CD14-positive monocyte (primary cell): ENCODE measurements around the gene ACACB. TPM values are rescaled to one million over a fixed set of nuclear protein-coding genes. Genes with fewer than 3 reads are reported as not detected.

ENCODE experiments used
- DNase-seq, 3 donors: peaks; one replicate each; pipeline ENCODE4 v3.0.0-alpha.2; 2011 to 2022
- H2AFZ ChIP-seq: 2 replicates; pipeline ENCODE4 v1.6.0; 2012; ENCODE audit warnings: mild to moderate bottlenecking, low read depth, low read length, inconsistent platforms; ENCODE audit not compliant: insufficient read depth, poor library complexity, severe bottlenecking
- H3K27ac ChIP-seq, 2 donors: 1 replicate in 1 of 2; 2 replicates in 1 of 2; pipeline ENCODE4 v1.5.1; 2012 to 2013; ENCODE audit warnings: low read length in 2 of 2, control low read depth in 1 of 2, inconsistent platforms in 1 of 2, low read depth in 1 of 2, mild to moderate bottlenecking in 1 of 2
- H3K27me3 ChIP-seq, 2 donors: one replicate each; pipeline versions ENCODE4 v1.6.0 to v1.6.1; 2011 to 2013; ENCODE audit warnings: low read length in 2 of 2; ENCODE audit not compliant: control insufficient read depth in 2 of 2, insufficient read depth in 2 of 2
- H3K36me3 ChIP-seq, 2 donors: replicated peaks in 1 of 2; 1 replicate in 1 of 2; 2 replicates in 1 of 2; pipeline versions ENCODE4 v1.5.1 to v1.6.1; 2012 to 2013; ENCODE audit warnings: low read length in 2 of 2, control low read depth in 1 of 2, inconsistent platforms in 1 of 2, mild to moderate bottlenecking in 1 of 2; ENCODE audit not compliant: insufficient read depth in 2 of 2, control insufficient read depth in 1 of 2
- H3K4me1 ChIP-seq, 2 donors: 1 replicate in 1 of 2; 2 replicates in 1 of 2; pipeline versions ENCODE4 v1.5.1 to v1.6.1; 2012 to 2013; ENCODE audit warnings: low read length in 2 of 2, control low read depth in 1 of 2, inconsistent platforms in 1 of 2, mild to moderate bottlenecking in 1 of 2, moderate library complexity in 1 of 2; ENCODE audit not compliant: insufficient read depth in 2 of 2, control insufficient read depth in 1 of 2
- H3K4me2 ChIP-seq: replicated peaks from 2 replicates; pipeline ENCODE3; 2012; ENCODE audit warnings: low read length, moderate library complexity, mild to moderate bottlenecking; ENCODE audit not compliant: poor library complexity, severe bottlenecking; ENCODE audit errors: extremely low read depth
- H3K4me3 ChIP-seq, 3 experiments: fragments of 200-600 bp in 1 of 3; sonication (generic) in 1 of 3; replicated peaks in 1 of 3; 1 replicate in 2 of 3; 2 replicates in 1 of 3; pipeline ENCODE4 v1.5.1; 2011 to 2013; ENCODE audit warnings: low read length in 3 of 3, mild to moderate bottlenecking in 3 of 3, control low read depth in 2 of 3, low read depth in 2 of 3, inconsistent platforms in 1 of 3, moderate library complexity in 1 of 3
- H3K79me2 ChIP-seq: 2 replicates; pipeline ENCODE4 v1.6.0; 2012; ENCODE audit warnings: mild to moderate bottlenecking, control low read depth, inconsistent platforms, low read length, moderate library complexity; ENCODE audit not compliant: insufficient read depth
- H3K9ac ChIP-seq: 2 replicates; pipeline ENCODE4 v1.6.0; 2017; ENCODE audit warnings: low read length, mild to moderate bottlenecking; ENCODE audit not compliant: insufficient read depth, poor library complexity, severe bottlenecking
- H3K9me3 ChIP-seq, 2 donors: replicated peaks in 1 of 2; 1 replicate in 1 of 2; 2 replicates in 1 of 2; pipeline versions ENCODE4 v1.5.1 to v1.6.1; 2012 to 2013; ENCODE audit warnings: low read length in 2 of 2, control low read depth in 1 of 2; ENCODE audit not compliant: control insufficient read depth in 1 of 2, insufficient read depth in 1 of 2
- H4K20me1 ChIP-seq: 2 replicates; pipeline ENCODE4 v1.6.0; 2012; ENCODE audit warnings: mild to moderate bottlenecking, low read length, control low read depth, moderate library complexity; ENCODE audit not compliant: insufficient read depth
- H3K27ac Mint-ChIP-seq, 7 donors: one replicate each; pipeline ENCODE4 v1.8.0; 2020; ENCODE audit warnings: mild to moderate bottlenecking in 7 of 7, mixed read lengths in 7 of 7, moderate library complexity in 6 of 7, inconsistent platforms in 2 of 7
- H3K27me3 Mint-ChIP-seq, 3 donors: one replicate each; pipeline ENCODE4 v1.8.0; 2021 to 2022; ENCODE audit warnings: low read depth in 3 of 3, mild to moderate bottlenecking in 3 of 3, mixed read lengths in 3 of 3, moderate library complexity in 3 of 3, inconsistent platforms in 1 of 3
- H3K36me3 Mint-ChIP-seq, 2 donors: one replicate each; pipeline ENCODE4 v1.8.0; 2020; ENCODE audit warnings: mixed read lengths in 2 of 2, inconsistent platforms in 1 of 2, mild to moderate bottlenecking in 1 of 2
- H3K4me1 Mint-ChIP-seq: one replicate; pipeline ENCODE4 v1.8.0; 2020; ENCODE audit warnings: mild to moderate bottlenecking, mixed read lengths
- H3K4me3 Mint-ChIP-seq, 2 donors: one replicate each; pipeline ENCODE4 v1.8.0; 2020; ENCODE audit warnings: mild to moderate bottlenecking in 2 of 2, mixed read lengths in 2 of 2, moderate library complexity in 1 of 2
- H3K9me3 Mint-ChIP-seq, 7 donors: one replicate each; pipeline ENCODE4 v1.8.0; 2020 to 2022; ENCODE audit warnings: mixed read lengths in 7 of 7, mild to moderate bottlenecking in 6 of 7, moderate library complexity in 6 of 7, inconsistent platforms in 2 of 7
- WGBS: methylation state at CpG from one replicate; pipeline ENCODE4 v1.1.5; 2013; ENCODE audit warnings: missing lambda C conversion rate; ENCODE audit not compliant: insufficient coverage; 5-methylcytosine and 5-hydroxymethylcytosine counted together
- intact Hi-C, 2 donors: fragments of 100-400 bp; cut with micrococcal nuclease; formaldehyde crosslinking; loops; one replicate each; pipeline versions ENCODE4 v1.15.0 to v1.15.1; 2023
- polyA plus RNA-seq, 3 donors: library from polyadenylated mRNA; depleted of rRNA in 1 of 3; unstranded in 2 of 3; stranded (reverse) in 1 of 3; fragments of 300-500 nt in 2 of 3; fragments of >200 nt in 1 of 3; fragmentation: Illumina TruSeq in 2 of 3; gene quantifications; 1 replicate in 2 of 3; 2 replicates in 1 of 3; pipeline ENCODE4 v1.2.3, GENCODE V29; 2012 to 2021
- TF ChIP-seq, protein P1 (sequence below): fragments of 200-600 bp; IDR thresholded peaks from one replicate; pipeline ENCODE4 v1.8.0; 2022; ENCODE audit warnings: antibody characterized with exemption, mild to moderate bottlenecking

ACACB gene
- polyA plus RNA-seq, 3 donors, result 0.14 to 5.0 (median 1.9) TPM

DNA sequence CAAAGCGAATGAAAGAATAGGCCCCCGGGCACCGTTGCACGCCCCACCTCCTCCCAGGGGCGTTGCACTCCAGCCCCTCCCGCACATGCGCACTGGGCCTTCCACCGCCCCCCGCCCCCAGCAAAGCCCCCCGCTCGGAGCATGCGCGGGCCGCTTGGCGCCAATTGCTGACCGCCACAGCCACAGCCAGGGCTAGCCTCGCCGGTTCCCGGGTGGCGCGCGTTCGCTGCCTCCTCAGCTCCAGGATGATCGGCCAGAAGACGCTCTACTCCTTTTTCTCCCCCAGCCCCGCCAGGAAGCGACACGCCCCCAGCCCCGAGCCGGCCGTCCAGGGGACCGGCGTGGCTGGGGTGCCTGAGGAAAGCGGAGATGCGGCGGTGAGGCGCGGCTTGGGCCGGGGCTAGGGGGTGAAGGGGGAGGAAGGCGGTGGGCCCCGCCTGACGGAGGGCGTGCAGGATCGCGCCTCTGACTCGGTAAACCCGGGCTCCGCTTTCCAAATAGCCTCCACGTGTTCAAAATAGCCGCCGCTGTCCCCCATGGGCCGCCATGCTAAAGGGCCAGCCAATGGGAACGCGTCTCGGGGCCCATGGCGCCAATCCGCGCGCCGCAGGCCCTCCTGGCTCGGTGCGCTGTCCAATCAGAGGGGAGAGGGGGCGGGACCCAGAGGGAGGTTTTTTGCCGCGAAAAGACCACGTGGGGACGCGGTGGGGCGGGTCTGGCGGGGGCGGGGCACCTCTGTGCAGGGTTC lies 18.8 kb upstream of the ACACB start, which contains the start of gene UNG:
Gene UNG, plus strand, starts transcription at position 163 of the 748 bp plus-strand sequence. Its CDS starts 83 bp downstream, at position 246.
- Mint-ChIP-seq H3K4me1 (peaks cover 26% of the 10 kb centered on the region), H3K27me3 (no peaks in the 10 kb centered on the region), H3K9me3 (peaks cover 0 to 2% (median 0%) of the 10 kb centered on the region in 7 donors), H3K36me3 (peaks cover 0 to 2% of the 10 kb centered on the region in 2 donors), H3K27ac (peak within 1 kb of the TSS in 3 of 7 donors; percentile 43 to 66 (median 46)), H3K4me3 (peak within 1 kb of the TSS; percentile 78 to 91)
- H3K9ac ChIP-seq, result peak within 1 kb of the TSS; percentile 52
- TF ChIP-seq, protein P1, sequence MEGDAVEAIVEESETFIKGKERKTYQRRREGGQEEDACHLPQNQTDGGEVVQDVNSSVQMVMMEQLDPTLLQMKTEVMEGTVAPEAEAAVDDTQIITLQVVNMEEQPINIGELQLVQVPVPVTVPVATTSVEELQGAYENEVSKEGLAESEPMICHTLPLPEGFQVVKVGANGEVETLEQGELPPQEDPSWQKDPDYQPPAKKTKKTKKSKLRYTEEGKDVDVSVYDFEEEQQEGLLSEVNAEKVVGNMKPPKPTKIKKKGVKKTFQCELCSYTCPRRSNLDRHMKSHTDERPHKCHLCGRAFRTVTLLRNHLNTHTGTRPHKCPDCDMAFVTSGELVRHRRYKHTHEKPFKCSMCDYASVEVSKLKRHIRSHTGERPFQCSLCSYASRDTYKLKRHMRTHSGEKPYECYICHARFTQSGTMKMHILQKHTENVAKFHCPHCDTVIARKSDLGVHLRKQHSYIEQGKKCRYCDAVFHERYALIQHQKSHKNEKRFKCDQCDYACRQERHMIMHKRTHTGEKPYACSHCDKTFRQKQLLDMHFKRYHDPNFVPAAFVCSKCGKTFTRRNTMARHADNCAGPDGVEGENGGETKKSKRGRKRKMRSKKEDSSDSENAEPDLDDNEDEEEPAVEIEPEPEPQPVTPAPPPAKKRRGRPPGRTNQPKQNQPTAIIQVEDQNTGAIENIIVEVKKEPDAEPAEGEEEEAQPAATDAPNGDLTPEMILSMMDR, result no peak
- peak within 1 kb of the TSS; percentile 97 for H2AFZ ChIP-seq
- peaks cover 26 to 33% of the 10 kb centered on the region in 2 donors for H3K4me1 ChIP-seq
- DNase-seq, result peak; percentile 92 to 95 (median 93)
- 0% methylated on average over 46 of the region's 71 CpGs for WGBS
- H3K9me3 ChIP-seq, result no peaks in the 10 kb centered on the region
- intact Hi-C loops, result loop anchor here (2.0 to 10.0 kb wide), 8 partner anchors 45 to 583 kb away; partner anchors contain the start of genes FICD (in 2 of the 2), KCTD10 (in 1 of the 2), SSH1 (in 1 of the 2) and UBE3B (in 1 of the 2)
- peak within 1 kb of the TSS; percentile 77 to 85 (median 81) for H3K4me3 ChIP-seq
- H3K27me3 ChIP-seq, result no peaks in the 10 kb centered on the region
- peak within 1 kb of the TSS; percentile 96 for H3K4me2 ChIP-seq
- H3K27ac ChIP-seq, result peak within 1 kb of the TSS in 1 of 2 donors; percentile 38
- H3K36me3 ChIP-seq, result peaks cover 0 to 9% of the 10 kb centered on the region in 2 donors
- peaks cover 6% of the 10 kb centered on the region for H3K79me2 ChIP-seq
- no peaks in the 10 kb centered on the region for H4K20me1 ChIP-seq

DNA sequence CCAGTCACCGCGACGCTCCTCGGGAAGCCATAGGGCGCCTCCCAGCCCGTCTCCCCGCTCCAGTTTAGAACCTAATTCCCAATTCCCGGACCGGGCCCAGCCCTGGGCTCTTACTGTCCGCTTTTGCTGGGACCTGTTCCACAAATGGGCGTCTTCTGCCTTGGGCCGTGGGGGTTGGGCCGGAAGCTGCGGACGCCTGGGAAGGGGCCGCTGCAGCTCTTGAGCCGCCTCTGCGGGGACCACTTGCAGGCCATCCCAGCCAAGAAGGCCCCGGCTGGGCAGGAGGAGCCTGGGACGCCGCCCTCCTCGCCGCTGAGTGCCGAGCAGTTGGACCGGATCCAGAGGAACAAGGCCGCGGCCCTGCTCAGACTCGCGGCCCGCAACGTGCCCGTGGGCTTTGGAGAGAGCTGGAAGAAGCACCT lies 18.2 kb upstream of the ACACB start:
- Histone ChIP-seq H3K9me3 (no peaks in the 10 kb centered on the region), H2AFZ (peak overlapping the region; percentile 97), H3K79me2 (peaks cover 6% of the 10 kb centered on the region), H3K9ac (peak overlapping the region; percentile 52), H3K4me3 (peak overlapping the region; percentile 77 to 85 (median 81)), H3K36me3 (peaks cover 0 to 11% of the 10 kb centered on the region in 2 donors), H3K4me2 (peak overlapping the region; percentile 96), H3K27ac (peak overlapping the region in 1 of 2 donors; percentile 38), H3K4me1 (peaks cover 20 to 27% of the 10 kb centered on the region in 2 donors), H4K20me1 (no peaks in the 10 kb centered on the region), H3K27me3 (no peaks in the 10 kb centered on the region)
- Mint-ChIP-seq H3K27ac (peak overlapping the region in 3 of 7 donors; percentile 43 to 63 (median 46)), H3K9me3 (peaks cover 0 to 2% (median 0%) of the 10 kb centered on the region in 7 donors), H3K4me3 (peak overlapping the region; percentile 78 to 91), H3K36me3 (peaks cover 0 to 5% of the 10 kb centered on the region in 2 donors), H3K4me1 (peaks cover 20% of the 10 kb centered on the region), H3K27me3 (peaks cover 0 to under 1% (median 0%) of the 10 kb centered on the region in 3 donors)
- TF ChIP-seq, protein P1, result no peak
- peak in 1 of 3 donors; percentile 13 for DNase-seq
- under 1% methylated on average over 32 of the region's 32 CpGs for WGBS
- intact Hi-C loops, result loop anchor here (2.0 to 10.0 kb wide), 8 partner anchors 45 to 583 kb away; partner anchors contain the start of genes FICD (in 2 of the 2), KCTD10 (in 1 of the 2), SSH1 (in 1 of the 2) and UBE3B (in 1 of the 2)
